Measurements from ENCODE around the gene GPR137B.
"Not testable (repeated sequence)": the region's sequence is repeated elsewhere in the genome, so short reads cannot be mapped to it uniquely, and the experiment has no call there.

The GPR137B gene

GRCh38 chr1:236158719-236159118 lies 16.4 kb downstream of the GPR137B start:
- Histone ChIP-seq H3K9ac (no peak overlapping the region), H3K4me1 (peaks cover 82% of the 10 kb centered on the region), H3K36me3 (peaks cover 20% of the 10 kb centered on the region; the same call in 1 of the 2 replicates), H3K9me3 (peaks cover 30% of the 10 kb centered on the region), H3K27ac (no peak overlapping the region), H3K4me3 (no peak overlapping the region), H3K4me2 (peak overlapping the region; percentile 95), H4K20me1 (peaks cover 73% of the 10 kb centered on the region), H3K27me3 (peaks cover 8% of the 10 kb centered on the region)
- no peak for TF ChIP-seq Cebpa-rat (IDR thresholded peaks at IDR 0.05)

- peak overlapping the region; percentile 95 for H3K4me2 ChIP-seq
- peak overlapping the region; percentile 38; the same call in 1 of the 2 replicates for H3K27ac ChIP-seq
- H4K20me1 ChIP-seq: peaks cover 61% of the 10 kb centered on the region
- no peak for TF ChIP-seq Cebpa-rat (IDR thresholded peaks at IDR 0.05)
- peak overlapping the region; percentile 47 for H3K4me3 ChIP-seq
- H3K36me3 ChIP-seq: peaks cover 32% of the 10 kb centered on the region
- peaks cover 8% of the 10 kb centered on the region for H3K27me3 ChIP-seq
- peak overlapping the region; percentile 41; the same call in 1 of the 2 replicates for H3K9ac ChIP-seq
- peaks cover 42% of the 10 kb centered on the region for H3K9me3 ChIP-seq
- H3K4me1 ChIP-seq: peaks cover 79% of the 10 kb centered on the region
These were observed 17.6 kb downstream of the GPR137B start for GRCh38 chr1:236159704-236160539.

GRCh38 chr1:236160540-236161127 lies 18.3 kb downstream of the GPR137B start:
- TF ChIP-seq Cebpa-rat (IDR thresholded peaks at IDR 0.05): no peak
- Histone ChIP-seq H3K27me3 (peaks cover under 1% of the 10 kb centered on the region; the same call in 1 of the 2 replicates), H3K27ac (peak overlapping the region; percentile 38; the same call in 1 of the 2 replicates), H3K4me3 (no peak overlapping the region; the same call in 1 of the 2 replicates), H3K9me3 (peaks cover 49% of the 10 kb centered on the region), H3K4me1 (peaks cover 72% of the 10 kb centered on the region), H4K20me1 (peaks cover 53% of the 10 kb centered on the region), H3K36me3 (peaks cover 38% of the 10 kb centered on the region), H3K4me2 (peak overlapping the region; percentile 95), H3K9ac (no peak overlapping the region)

- no peak overlapping the region for H3K4me3 ChIP-seq
- H3K9me3 ChIP-seq: peaks cover 53% of the 10 kb centered on the region
- H3K4me1 ChIP-seq: peaks cover 66% of the 10 kb centered on the region
- H3K27ac ChIP-seq: no peak overlapping the region
- TF ChIP-seq Cebpa-rat (IDR thresholded peaks at IDR 0.05): no peak
- no peak overlapping the region for H3K9ac ChIP-seq
- no peak overlapping the region; the same call in 1 of the 2 replicates for H3K4me2 ChIP-seq
- H3K36me3 ChIP-seq: peaks cover 38% of the 10 kb centered on the region
- peaks cover 48% of the 10 kb centered on the region for H4K20me1 ChIP-seq
- H3K27me3 ChIP-seq: no peaks in the 10 kb centered on the region
These were observed 18.9 kb downstream of the GPR137B start for GRCh38 chr1:236161230-236161629.

GRCh38 chr1:236161755-236162154 lies 19.4 kb downstream of the GPR137B start:
- H3K27ac ChIP-seq, H3K9ac ChIP-seq, H3K4me3 ChIP-seq, H3K27me3 ChIP-seq, H3K4me2 ChIP-seq: not testable (repeated sequence)
- Histone ChIP-seq H3K9me3 (peaks cover 56% of the 10 kb centered on the region), H3K36me3 (peaks cover 38% of the 10 kb centered on the region), H3K4me1 (peaks cover 61% of the 10 kb centered on the region), H4K20me1 (peaks cover 45% of the 10 kb centered on the region)

GRCh38 chr1:236163463-236164153 lies 21.3 kb downstream of the GPR137B start:
- Histone ChIP-seq H3K4me3 (no peak overlapping the region), H3K4me2 (peak overlapping the region; percentile 39), H3K4me1 (peaks cover 46% of the 10 kb centered on the region), H3K27me3 (no peaks in the 10 kb centered on the region), H3K9ac (no peak overlapping the region), H3K9me3 (peaks cover 67% of the 10 kb centered on the region), H3K27ac (no peak overlapping the region), H3K36me3 (peaks cover 39% of the 10 kb centered on the region), H4K20me1 (peaks cover 36% of the 10 kb centered on the region)
- no peak for TF ChIP-seq Cebpa-rat (IDR thresholded peaks at IDR 0.05)

- Histone ChIP-seq H3K27ac (no peak overlapping the region), H3K4me1 (peaks cover 44% of the 10 kb centered on the region), H4K20me1 (peaks cover 30% of the 10 kb centered on the region), H3K4me3 (no peak overlapping the region), H3K27me3 (no peaks in the 10 kb centered on the region), H3K9me3 (peaks cover 67% of the 10 kb centered on the region), H3K4me2 (peak overlapping the region; percentile 39), H3K36me3 (peaks cover 46% of the 10 kb centered on the region), H3K9ac (no peak overlapping the region)
- TF ChIP-seq Cebpa-rat (IDR thresholded peaks at IDR 0.05): no peak
These were observed 21.9 kb downstream of the GPR137B start for GRCh38 chr1:236164273-236164672.

- Histone ChIP-seq H3K27ac (no peak overlapping the region), H3K36me3 (peaks cover 50% of the 10 kb centered on the region), H3K4me3 (no peak overlapping the region), H3K9ac (no peak overlapping the region), H3K4me2 (no peak overlapping the region), H4K20me1 (peaks cover 18% of the 10 kb centered on the region), H3K27me3 (no peaks in the 10 kb centered on the region), H3K9me3 (peaks cover 67% of the 10 kb centered on the region), H3K4me1 (peaks cover 33% of the 10 kb centered on the region)
- no peak for TF ChIP-seq Cebpa-rat (IDR thresholded peaks at IDR 0.05)
These were observed 23.1 kb downstream of the GPR137B start for GRCh38 chr1:236165238-236165981.

- H3K27me3 ChIP-seq: no peaks in the 10 kb centered on the region
- no peak overlapping the region for H3K4me2 ChIP-seq
- TF ChIP-seq Cebpa-rat (IDR thresholded peaks at IDR 0.05): no peak
- peaks cover 64% of the 10 kb centered on the region for H3K9me3 ChIP-seq
- H3K27ac ChIP-seq: no peak overlapping the region
- no peak overlapping the region for H3K4me3 ChIP-seq
- H4K20me1 ChIP-seq: peaks cover 13% of the 10 kb centered on the region
- H3K9ac ChIP-seq: no peak overlapping the region
- H3K4me1 ChIP-seq: peaks cover 26% of the 10 kb centered on the region
- peaks cover 50% of the 10 kb centered on the region for H3K36me3 ChIP-seq
These were observed 23.7 kb downstream of the GPR137B start for GRCh38 chr1:236166041-236166440.

Data from BLaER1 (cell line).